K562 (cell line): Measurements from ENCODE around the gene PHLDA3. TPM values are rescaled to one million over a fixed set of nuclear protein-coding genes. Genes with fewer than 3 reads are reported as not detected.

Source experiments
- ARID2 ChIP-seq: fragments of 450-650 bp; IDR thresholded peaks from 2 replicates; pipeline ENCODE4 v1.6.1; 2017; ENCODE audit warnings: antibody characterized with exemption, mild to moderate bottlenecking
- CBX1 ChIP-seq: sonication (generic); IDR thresholded peaks from 2 replicates; pipeline ENCODE4 v1.6.1; 2016; ENCODE audit warnings: antibody characterized with exemption, low read depth, mild to moderate bottlenecking
- CC2D1A ChIP-seq: fragments of 450-650 bp; IDR thresholded peaks from 2 replicates; pipeline ENCODE4 v1.6.1; 2017; ENCODE audit warnings: mild to moderate bottlenecking
- CHD1 ChIP-seq: fragments of 200-600 bp; sonication (generic); IDR thresholded peaks from one replicate; pipeline ENCODE4 v1.6.1; 2012; ENCODE audit warnings: mild to moderate bottlenecking, moderate library complexity, low read length, inconsistent platforms
- CHD2 ChIP-seq: IDR thresholded peaks from 2 replicates; pipeline ENCODE4 v1.6.1; 2011; ENCODE audit warnings: low read depth, low read length
- CREM ChIP-seq: IDR thresholded peaks from 2 replicates; pipeline ENCODE4 v1.6.1; 2014; ENCODE audit warnings: antibody characterized with exemption, low read depth
- FOSL1 ChIP-seq: fragments of 200-800 bp; sonication (Bioruptor generic); conservative IDR thresholded peaks from 2 replicates; pipeline ENCODE4 v1.6.1; 2016; ENCODE audit warnings: missing genetic modification characterization, missing compliant biosample characterization
- FOXP1 ChIP-seq: sonication (generic); formaldehyde crosslinking; IDR thresholded peaks from 2 replicates; pipeline ENCODE4 v1.8.0; 2022; ENCODE audit warnings: mild to moderate bottlenecking, missing genetic modification reagents
- GABPB1 ChIP-seq: sonication (generic); formaldehyde crosslinking; IDR thresholded peaks from 2 replicates; pipeline ENCODE4 v1.8.0; 2022; ENCODE audit warnings: mild to moderate bottlenecking, missing genetic modification reagents
- GTF2E2 ChIP-seq: fragments of 200-800 bp; sonication (Bioruptor generic); IDR thresholded peaks from 2 replicates; pipeline ENCODE4 v1.6.1; 2016; ENCODE audit warnings: missing genetic modification characterization, missing compliant biosample characterization
- HDAC1 ChIP-seq, 2 experiments: fragments of 450-650 bp; IDR thresholded peaks; 2 replicates each; pipeline ENCODE4 v1.6.1; 2016 to 2017; ENCODE audit warnings: inconsistent platforms in 1 of 2, mild to moderate bottlenecking in 1 of 2, moderate library complexity in 1 of 2
- JUN ChIP-seq, 2 experiments: sonication (generic) in 1 of 2; formaldehyde crosslinking in 1 of 2; IDR thresholded peaks; 2 replicates each; pipeline versions ENCODE4 v1.6.1 to v1.8.0; 2012 to 2022; ENCODE audit warnings: borderline replicate concordance in 2 of 2, mild to moderate bottlenecking in 2 of 2, improper control_type of control experiment in 1 of 2, low read depth in 1 of 2, low read length in 1 of 2, missing genetic modification reagents in 1 of 2
- LCOR ChIP-seq: sonication (generic); formaldehyde crosslinking; IDR thresholded peaks from 2 replicates; pipeline ENCODE4 v1.8.0; 2022; ENCODE audit warnings: mild to moderate bottlenecking, missing genetic modification reagents
- PHB ChIP-seq: fragments of 250-450 bp; sonication (Bioruptor Pico); IDR thresholded peaks from 2 replicates; pipeline ENCODE4 v1.5.0; 2021
- RFX7 ChIP-seq: fragments of 250-450 bp; sonication (Bioruptor Pico); IDR thresholded peaks from 2 replicates; pipeline ENCODE4 v1.5.1; 2021; ENCODE audit warnings: mild to moderate bottlenecking
- SMARCC2 ChIP-seq: fragments of 450-650 bp; IDR thresholded peaks from 2 replicates; pipeline ENCODE4 v1.6.1; 2017; ENCODE audit warnings: antibody characterized with exemption, moderate library complexity, mild to moderate bottlenecking, low read depth
- ZNF584 ChIP-seq: fragments of 200-800 bp; sonication (Bioruptor generic); IDR thresholded peaks from 2 replicates; pipeline ENCODE4 v1.6.1; 2016; ENCODE audit warnings: low read depth, mild to moderate bottlenecking, missing genetic modification characterization, missing compliant biosample characterization
- polyA plus RNA-seq, 8 experiments: library from polyadenylated mRNA; depleted of rRNA in 4 of 8; stranded (reverse) in 5 of 8; unstranded in 3 of 8; fragments of >200 nt; fragmentation: Nextera tagmentation in 2 of 8; fragmentation: Illumina TruSeq in 1 of 8; extraction: Ambion mirVana in 2 of 8; extraction: Trizol in 1 of 8; gene quantifications; 2 replicates each; pipeline versions ENCODE4 v1.2.1 to v1.2.3, GENCODE V29; 2011 to 2014; ENCODE audit warnings: inconsistent platforms in 1 of 8, missing spikeins in 1 of 8
- total RNA-seq, 7 experiments: library from RNA; depleted of rRNA in 6 of 7; stranded (reverse); fragments of >200 nt in 6 of 7; fragmentation: Illumina TruSeq in 2 of 7; extraction: Trizol in 2 of 7; gene quantifications; 2 replicates each; pipeline versions ENCODE4 v1.2.1 to v1.2.3, GENCODE V29; 2011 to 2021; ENCODE audit warnings: low replicate concordance in 1 of 7
- TF ChIP-seq, protein P1 (sequence below): fragments of 450-650 bp; formaldehyde crosslinking; conservative IDR thresholded peaks from 2 replicates; pipeline ENCODE4 v1.4.0; 2022; ENCODE audit warnings: mild to moderate bottlenecking, missing genetic modification characterization
- TF ChIP-seq, protein P2 (sequence below): fragments of 250-450 bp; sonication (Bioruptor Pico); IDR thresholded peaks from 2 replicates; pipeline ENCODE4 v1.4.0; 2020; ENCODE audit warnings: mild to moderate bottlenecking, moderate library complexity
- TF ChIP-seq, protein P3 (sequence below): fragments of 450-650 bp; IDR thresholded peaks from 2 replicates; pipeline ENCODE4 v1.6.1; 2016
- TF ChIP-seq, protein P4 (sequence below): sonication (generic); formaldehyde crosslinking; IDR thresholded peaks from 2 replicates; pipeline ENCODE4 v1.8.1; 2023; ENCODE audit warnings: mild to moderate bottlenecking, missing genetic modification reagents

The PHLDA3 gene
- total and polyA plus RNA-seq, 9 of the 15 experiments (the other 6 are each of a cell fraction or from before 2014, with no cell fraction given): 0.11 to 0.27 TPM; not detected in 7

DNA sequence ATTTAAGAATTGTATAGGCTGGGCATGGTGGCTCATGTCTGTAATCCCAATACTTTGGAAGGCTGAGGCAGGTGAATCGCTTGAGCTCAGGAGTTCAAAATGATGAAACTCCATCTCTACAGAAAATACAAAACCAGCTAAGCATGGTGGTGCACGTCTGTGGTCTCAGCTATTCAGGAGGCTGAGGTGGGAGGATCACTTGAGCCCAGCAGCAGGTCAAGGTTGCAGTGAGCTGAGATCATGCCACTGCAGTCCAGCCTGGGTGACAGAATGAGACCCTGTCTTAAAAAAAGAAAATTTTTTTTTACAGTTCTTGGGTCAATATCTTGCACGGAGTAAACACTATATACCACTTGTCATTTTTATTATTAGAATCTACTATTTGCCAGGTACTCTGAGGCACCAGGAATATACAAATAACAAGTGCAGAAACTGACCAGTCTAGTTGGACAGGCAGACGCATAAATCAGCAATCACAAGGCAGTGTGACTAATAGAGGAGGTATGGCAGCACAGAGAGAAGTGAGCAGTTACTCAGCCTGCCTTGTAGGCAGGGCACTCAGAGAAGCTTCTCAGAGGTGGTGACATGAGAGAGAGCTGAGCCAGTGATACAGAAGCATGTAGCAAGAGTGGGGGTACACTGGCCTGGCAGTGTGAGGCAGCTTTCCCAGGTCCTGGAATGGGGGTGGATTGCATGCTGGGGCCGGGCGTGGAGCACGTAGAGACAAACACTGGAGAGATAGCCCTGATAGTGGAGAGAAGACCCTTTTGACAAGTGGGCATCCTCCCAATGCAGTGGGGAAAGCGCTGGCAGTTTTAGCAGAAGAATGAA is 8.0 kb downstream of the PHLDA3 start (continued):
- TF ChIP-seq, protein P1, sequence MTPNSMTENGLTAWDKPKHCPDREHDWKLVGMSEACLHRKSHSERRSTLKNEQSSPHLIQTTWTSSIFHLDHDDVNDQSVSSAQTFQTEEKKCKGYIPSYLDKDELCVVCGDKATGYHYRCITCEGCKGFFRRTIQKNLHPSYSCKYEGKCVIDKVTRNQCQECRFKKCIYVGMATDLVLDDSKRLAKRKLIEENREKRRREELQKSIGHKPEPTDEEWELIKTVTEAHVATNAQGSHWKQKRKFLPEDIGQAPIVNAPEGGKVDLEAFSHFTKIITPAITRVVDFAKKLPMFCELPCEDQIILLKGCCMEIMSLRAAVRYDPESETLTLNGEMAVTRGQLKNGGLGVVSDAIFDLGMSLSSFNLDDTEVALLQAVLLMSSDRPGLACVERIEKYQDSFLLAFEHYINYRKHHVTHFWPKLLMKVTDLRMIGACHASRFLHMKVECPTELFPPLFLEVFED: no peak
- TF ChIP-seq CHD2 (no peak), PHB (CRISPR knock-in tag) (no peak), CHD1 (no peak), FOXP1 (CRISPR knock-in tag) (no peak), CC2D1A (no peak), GABPB1 (CRISPR knock-in tag) (0 out of 2 replicates have a peak, but pooled peaks have one; percentile 16), RFX7 (CRISPR knock-in tag) (no peak), LCOR (CRISPR knock-in tag) (no peak), FOSL1 (peak; percentile 80; the same call in 1 of the 2 replicates), GTF2E2 (no peak), ZNF584 (CRISPR knock-in tag) (peak; percentile 24; the same call in 1 of the 2 replicates), CBX1 (no peak), SMARCC2 (peak; percentile 20; the same call in 1 of the 2 replicates), ARID2 (no peak), CREM (no peak), HDAC1 (IDR thresholded peaks at IDR 0.05) (no peak), JUN (IDR thresholded peaks at IDR 0.05; ENCODE audit: borderline replicate concordance, low read depth, low read length) (peak; percentile 78), JUN (CRISPR knock-in tag; IDR thresholded peaks at IDR 0.05; ENCODE audit: borderline replicate concordance) (no peak)
- TF ChIP-seq, protein P2, sequence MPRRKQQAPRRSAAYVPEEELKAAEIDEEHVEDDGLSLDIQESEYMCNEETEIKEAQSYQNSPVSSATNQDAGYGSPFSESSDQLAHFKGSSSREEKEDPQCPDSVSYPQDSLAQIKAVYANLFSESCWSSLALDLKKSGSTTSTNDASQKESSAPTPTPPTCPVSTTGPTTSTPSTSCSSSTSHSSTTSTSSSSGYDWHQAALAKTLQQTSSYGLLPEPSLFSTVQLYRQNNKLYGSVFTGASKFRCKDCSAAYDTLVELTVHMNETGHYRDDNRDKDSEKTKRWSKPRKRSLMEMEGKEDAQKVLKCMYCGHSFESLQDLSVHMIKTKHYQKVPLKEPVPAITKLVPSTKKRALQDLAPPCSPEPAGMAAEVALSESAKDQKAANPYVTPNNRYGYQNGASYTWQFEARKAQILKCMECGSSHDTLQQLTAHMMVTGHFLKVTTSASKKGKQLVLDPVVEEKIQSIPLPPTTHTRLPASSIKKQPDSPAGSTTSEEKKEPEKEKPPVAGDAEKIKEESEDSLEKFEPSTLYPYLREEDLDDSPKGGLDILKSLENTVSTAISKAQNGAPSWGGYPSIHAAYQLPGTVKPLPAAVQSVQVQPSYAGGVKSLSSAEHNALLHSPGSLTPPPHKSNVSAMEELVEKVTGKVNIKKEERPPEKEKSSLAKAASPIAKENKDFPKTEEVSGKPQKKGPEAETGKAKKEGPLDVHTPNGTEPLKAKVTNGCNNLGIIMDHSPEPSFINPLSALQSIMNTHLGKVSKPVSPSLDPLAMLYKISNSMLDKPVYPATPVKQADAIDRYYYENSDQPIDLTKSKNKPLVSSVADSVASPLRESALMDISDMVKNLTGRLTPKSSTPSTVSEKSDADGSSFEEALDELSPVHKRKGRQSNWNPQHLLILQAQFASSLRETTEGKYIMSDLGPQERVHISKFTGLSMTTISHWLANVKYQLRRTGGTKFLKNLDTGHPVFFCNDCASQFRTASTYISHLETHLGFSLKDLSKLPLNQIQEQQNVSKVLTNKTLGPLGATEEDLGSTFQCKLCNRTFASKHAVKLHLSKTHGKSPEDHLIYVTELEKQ: no peak
- TF ChIP-seq, protein P3, sequence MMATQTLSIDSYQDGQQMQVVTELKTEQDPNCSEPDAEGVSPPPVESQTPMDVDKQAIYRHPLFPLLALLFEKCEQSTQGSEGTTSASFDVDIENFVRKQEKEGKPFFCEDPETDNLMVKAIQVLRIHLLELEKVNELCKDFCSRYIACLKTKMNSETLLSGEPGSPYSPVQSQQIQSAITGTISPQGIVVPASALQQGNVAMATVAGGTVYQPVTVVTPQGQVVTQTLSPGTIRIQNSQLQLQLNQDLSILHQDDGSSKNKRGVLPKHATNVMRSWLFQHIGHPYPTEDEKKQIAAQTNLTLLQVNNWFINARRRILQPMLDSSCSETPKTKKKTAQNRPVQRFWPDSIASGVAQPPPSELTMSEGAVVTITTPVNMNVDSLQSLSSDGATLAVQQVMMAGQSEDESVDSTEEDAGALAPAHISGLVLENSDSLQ: peak; percentile 84
- TF ChIP-seq, protein P4, sequence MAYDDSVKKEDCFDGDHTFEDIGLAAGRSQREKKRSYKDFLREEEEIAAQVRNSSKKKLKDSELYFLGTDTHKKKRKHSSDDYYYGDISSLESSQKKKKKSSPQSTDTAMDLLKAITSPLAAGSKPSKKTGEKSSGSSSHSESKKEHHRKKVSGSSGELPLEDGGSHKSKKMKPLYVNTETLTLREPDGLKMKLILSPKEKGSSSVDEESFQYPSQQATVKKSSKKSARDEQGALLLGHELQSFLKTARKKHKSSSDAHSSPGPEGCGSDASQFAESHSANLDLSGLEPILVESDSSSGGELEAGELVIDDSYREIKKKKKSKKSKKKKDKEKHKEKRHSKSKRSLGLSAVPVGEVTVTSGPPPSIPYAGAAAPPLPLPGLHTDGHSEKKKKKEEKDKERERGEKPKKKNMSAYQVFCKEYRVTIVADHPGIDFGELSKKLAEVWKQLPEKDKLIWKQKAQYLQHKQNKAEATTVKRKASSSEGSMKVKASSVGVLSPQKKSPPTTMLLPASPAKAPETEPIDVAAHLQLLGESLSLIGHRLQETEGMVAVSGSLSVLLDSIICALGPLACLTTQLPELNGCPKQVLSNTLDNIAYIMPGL (CRISPR knock-in tag): no peak
